Right renal cortex interstitium (tissue), 3 donors: ENCODE data around the gene FBXO21. TPM values are rescaled to one million over a fixed set of nuclear protein-coding genes. Genes with fewer than 3 reads are reported as not detected.
"Not testable (repeated sequence)": the region's sequence is repeated elsewhere in the genome, so short reads cannot be mapped to it uniquely, and the experiment has no call there.

ENCODE experiments used
- DNase-seq, 3 donors: peaks; one replicate each; pipeline ENCODE4 v3.0.0-alpha.2; 2013; ENCODE audit warnings: low read depth in 3 of 3, low spot score in 2 of 3
- polyA plus RNA-seq, 3 donors: library from polyadenylated mRNA; unstranded; fragments of 120-200 nt; gene quantifications; one replicate each; pipeline ENCODE4 v1.2.1, GENCODE V29; 2013; ENCODE audit not compliant: insufficient read length in 3 of 3

The FBXO21 gene
- polyA plus RNA-seq, 3 donors, result 60.4 to 62.6 (median 60.4) TPM

DNA sequence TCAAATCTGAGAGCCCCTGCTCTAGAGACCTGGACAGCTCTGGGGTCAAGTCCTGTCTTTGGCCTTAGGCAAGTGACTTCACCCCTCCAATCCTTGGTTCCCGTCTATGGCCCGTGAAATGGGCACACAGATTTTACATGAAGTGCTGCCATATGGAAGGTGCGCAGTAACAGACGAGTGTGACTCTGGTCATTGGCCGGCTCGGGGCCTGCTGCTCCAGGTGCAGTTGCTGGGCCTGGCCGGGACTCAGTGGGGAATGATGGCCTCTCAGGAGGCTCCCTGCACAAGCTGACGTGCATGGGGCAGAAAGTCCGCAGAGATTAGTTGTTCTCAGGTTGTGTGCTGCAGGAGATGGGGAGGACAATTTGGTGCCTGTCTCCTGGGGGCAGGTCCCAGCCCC is 77.0 kb downstream of the FBXO21 start:
- no peak for DNase-seq

DNA sequence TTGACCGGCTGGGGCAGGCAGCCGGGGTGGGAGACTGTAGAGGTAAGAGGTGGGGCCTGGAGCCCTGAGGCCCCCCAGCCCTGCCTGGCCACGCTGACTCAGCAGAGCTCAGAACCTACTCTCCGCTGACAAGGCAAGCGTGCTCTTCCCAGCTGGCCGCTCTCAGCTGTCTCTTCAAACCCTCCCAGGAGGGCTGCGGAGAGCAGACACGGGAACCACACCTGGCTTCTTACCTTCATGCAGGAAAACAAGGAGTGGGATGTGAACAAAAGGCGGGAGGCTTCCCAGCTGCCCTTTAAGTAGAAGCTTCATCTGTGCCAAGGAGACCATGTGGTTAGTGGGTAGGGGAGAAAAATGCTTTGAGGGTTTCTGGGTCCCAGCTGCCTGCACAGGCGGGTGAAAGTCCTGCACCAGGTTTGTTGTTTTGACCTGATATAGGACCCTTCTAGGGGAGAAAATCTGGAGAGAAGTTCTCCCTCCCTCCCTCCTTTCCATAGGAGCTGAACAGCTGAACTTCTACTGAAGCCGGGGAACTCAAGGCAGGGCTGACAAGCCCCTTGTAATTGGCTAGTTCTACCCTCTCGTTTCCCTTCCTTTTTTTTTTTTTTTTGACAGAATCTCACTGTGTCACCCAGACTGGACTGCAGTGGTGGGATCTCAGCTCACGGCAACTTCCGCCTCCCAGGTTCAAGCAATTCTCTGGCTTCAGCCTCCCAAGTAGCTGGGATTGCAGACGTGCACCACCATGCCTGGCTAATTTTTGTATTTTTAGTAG is 78.3 kb downstream of the FBXO21 start:
- DNase-seq, result no peak

DNA sequence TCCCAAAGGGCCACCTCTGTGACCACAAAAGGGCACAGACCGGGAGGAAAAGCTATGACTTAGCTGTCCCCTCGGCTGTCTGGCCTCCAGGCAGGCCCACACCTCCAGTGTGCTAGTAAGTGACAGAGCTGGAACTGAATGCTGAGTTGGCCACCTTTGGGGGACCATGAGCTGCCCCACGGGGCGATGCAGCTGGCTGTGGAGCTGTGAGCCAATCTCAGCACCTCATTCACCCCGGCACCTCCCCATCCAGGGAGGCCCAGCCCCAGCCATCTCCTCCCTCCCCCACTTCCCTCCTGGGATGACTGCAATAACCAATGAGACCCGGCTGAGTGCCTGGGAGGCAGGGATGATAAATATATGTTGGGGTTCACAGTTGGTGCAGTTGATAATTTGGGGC is 78.9 kb downstream of the FBXO21 start:
- DNase-seq, result no peak

DNA sequence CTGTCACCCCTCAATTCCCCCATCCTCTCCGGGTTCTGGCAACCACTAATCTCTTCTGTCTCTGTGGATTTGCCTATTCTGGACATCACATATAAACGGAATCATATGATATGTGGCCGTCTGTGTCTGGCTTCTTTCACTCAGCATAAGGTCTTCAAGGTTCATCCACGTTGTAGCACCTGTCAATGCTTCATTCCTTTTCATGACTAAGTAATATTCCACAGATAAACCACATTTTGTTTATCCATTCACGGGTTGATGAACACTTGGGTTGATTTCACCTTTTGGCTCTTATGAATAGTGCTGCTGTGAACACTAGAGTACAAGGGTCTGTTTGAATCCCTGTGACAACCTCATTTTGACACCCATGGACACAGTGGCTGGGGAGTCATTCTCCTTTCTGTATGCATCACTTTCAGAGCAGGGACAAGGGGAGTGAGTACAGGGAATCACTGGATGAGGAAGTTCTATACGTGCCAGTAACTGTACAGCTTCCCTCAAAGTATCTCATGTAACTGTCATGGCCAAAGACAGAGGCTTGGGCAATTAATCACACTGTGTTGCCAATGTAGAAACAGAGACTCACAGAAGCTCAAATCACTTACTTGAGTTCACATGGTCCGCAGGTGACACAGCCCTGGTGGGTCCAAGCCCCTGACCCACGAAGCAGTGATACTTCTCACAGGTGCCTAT is 80.2 kb downstream of the FBXO21 start:
- no peak for DNase-seq

DNA sequence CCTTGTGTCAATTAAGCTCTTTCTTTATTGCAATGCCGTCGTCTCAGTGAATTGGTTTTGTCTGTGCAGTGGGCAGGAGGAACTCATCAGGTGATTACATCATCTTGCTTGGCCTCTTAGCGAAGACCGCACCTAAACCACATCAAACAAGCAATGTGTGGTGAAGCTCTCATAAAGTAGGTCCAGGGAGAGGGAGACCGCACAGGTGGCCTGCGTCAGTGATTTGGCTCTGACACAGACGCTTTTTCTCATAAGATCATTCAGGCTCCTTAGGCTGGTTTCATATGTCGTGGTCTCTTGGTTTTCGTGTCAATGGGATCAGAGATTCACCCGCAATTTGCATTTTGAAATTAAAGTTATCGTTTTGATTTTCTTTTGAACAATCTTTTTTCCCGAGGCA is 84.4 kb downstream of the FBXO21 start:
- DNase-seq, result no peak

DNA sequence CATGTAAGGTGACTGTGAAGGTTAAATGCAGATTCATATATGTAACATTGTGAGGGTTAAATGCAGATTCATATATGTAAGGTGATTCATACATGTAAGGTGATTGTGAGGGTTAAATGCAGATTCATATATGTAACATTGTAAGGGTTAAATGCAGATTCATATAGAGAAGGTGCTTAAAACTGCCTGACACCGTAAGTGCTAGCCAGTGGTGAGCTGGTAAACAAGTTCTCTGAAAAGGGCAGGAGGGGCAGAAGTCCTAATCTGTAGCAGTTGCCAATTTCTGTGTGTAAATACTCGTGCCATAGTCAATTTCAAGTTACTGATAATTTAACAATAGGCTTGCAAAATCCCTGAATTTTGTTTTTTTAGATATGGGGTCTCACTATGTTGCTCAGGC is 86.3 kb downstream of the FBXO21 start:
- DNase-seq, result not testable (repeated sequence)

DNA sequence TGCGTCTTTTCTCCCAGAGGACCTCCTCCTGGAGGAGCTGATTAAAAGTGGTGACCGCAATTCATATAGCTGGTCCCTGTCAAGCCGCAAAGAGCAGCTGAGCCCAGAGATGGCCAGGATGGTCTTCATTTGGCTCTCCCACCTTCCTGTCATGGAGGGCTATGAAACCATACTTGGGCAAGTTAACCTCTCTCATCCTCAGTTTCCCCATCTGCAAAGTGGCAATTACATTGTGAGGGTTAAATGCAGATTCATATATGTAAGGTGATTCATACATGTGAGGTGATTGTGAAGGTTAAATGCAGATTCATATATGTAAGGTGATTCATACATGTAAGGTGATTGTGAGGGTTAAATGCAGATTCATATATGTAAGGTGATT is 87.5 kb downstream of the FBXO21 start:
- DNase-seq, result no peak

DNA sequence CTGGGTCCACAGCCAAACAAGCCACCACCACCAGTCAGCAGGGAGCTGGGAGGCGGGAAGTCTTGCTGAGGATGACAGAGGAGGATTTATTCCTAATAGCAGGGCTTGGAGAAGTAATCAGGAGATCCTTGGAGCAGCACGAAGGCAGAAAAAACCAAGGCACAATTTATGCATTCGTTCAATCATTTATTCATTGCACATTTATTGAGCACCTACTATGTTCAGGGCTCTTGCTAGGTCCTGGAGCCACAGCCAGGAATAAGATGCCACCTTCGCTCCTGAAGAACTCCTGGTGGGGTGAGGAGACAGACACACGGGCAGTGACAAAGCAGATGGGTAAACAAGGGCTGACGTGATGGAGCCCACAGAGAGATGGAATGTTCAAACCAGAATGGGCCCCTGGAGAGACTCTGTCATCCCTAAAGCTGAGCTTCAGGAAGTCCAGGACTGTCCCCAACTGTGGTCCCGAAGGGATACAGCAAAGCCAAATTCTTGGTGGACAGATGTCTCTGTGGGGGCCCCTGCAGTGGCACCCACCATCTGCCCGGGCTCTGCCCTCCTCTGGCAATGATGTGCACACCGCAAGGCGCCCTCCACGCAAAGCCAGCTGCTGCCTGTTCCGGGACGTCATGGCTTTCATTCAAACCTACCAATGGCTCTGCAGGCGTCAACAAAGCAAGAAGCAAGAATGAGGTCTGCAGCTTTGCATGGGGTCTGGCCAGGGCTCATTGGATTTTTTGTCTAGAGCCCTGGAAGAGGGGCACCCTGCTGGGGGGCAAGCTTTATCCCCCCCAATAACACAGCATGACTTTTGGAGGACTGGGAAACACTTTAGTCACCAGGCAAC is 88.1 kb downstream of the FBXO21 start:
- DNase-seq, result no peak

DNA sequence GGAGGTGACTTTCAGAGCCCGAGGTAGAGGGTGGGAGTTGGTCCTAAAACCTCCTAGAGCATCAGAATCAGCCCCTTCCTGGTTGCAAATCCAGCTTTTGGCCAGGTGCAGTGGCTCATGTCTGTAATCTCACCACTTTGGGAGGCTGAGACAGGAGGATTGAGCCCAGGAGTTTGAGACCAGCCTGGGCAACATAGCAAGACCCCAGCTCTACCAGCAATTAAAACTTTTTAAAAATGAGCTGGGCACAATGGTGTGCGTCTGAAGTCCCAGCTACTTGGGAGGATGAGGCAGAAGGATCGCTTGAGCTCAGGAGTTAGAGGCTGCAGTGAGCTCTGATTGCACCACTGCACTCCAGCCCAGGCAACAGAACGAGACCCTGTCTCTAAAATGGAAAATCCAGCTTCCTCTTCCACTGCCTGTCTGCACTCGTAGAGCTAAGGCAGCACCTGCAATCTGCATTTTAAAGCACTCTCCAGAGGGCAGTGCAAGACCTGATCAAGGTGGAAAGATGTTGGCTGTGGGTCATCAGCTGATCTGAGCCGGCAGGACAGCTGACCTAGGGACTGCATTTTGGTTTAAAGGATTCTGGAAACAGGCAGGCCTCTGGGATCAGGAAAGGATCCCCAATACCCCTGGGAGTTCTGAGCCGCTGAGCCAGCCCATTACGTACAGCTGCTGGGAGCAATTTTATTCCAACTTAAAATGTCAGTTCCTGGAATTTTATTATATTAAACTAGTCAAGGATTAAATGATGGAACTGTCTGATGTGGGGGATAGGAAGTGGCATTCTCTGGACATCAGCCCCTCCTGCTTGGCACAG is 89.2 kb downstream of the FBXO21 start:
- DNase-seq, result no peak

DNA sequence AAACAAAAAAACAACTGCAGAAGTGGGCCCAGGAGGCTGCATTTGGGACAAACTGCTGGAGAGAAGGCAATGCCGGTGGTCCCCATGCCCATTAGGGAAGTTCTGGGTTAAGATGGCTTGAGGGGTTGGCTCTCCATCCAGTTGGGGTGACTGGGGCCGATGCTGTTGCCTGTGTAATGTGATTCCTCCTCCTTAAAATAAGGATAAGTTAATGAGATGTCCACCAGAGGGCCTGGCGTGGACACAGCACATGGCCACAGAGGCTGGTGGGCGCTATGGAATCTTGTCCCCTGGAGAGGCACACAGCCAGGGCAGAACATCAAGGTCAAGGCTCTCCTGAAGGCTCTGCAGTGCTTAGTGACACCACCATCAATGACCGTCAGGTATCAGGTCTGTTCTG is 90.0 kb downstream of the FBXO21 start:
- no peak for DNase-seq

DNA sequence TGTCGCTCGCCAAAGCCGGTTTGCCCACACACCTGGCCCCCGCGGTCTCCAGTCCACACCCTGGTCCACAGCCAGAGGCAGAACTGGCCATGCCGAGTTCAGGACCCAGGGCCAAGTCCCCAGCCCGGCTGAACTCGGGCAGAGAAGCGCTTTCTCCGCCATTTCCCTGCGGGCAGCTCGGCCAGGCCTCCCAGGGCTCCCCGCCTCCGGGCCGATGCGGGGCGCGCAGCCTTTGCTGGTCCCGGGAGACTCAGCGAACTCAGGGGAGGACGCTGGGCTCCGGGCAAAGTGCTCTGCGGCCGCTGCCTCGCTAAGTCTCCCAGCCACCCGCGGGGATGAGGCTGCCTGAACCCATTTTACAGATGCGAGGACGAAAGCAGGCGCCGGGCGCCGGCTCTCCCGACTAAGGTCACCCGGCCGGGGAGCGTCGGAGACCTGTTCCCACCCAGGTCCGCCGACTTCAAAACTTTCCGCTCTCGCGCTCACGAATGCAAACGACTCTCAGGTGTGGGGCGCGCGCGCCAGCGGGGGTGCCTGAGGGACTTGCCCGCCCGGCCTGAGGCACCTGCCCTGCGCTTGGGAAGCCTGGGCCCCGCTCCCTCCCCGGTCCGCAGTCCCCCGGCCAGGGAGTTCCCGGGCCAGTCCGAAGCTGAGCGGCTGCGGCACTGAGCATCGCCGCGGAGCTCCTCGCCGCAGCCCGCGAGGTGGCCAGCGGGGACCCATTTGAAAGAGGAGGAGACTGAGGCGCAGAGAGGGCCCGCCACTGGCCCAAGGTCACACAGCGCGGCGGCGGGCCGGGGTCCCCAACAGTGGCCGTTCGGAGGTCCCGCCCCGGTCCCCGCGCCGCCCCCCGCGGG is 91.7 kb downstream of the FBXO21 start:
- no peak for DNase-seq

DNA sequence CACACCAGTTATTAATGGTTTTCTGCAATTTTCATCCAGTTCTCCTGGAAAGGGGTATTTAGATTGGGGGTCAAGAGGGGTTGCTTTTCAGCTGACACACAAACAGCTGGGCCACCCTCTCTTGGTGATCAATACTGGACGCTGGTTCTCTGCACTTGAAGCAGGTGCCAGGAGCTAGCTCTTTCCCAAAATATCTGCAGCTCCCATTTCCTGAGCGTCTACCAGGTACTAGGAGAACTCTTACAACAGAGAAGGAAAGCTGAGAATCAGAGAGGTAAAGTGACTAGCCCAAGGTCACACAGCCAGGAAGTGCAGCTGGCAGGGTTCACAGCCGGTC is 92.3 kb downstream of the FBXO21 start:
- DNase-seq, result no peak

DNA sequence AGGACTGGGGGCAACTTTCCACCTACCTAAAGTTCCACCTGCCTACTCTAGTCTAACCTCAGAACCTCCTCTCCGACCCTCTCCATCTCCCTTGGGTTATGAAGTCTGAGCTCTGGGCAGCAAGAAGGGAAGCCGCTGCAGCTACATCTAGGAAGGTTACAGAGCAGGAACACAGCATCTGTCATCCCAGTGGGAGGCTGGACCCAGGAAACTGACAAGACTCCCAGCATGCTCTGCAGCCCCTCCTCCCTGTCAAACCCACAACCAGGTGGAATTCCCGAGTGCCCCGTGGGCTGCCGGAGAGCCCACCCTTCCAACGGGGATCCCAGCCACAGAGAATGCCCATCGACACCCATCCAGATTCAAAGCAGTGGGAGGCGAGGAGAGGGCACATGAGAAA is 93.1 kb downstream of the FBXO21 start:
- DNase-seq, result no peak

DNA sequence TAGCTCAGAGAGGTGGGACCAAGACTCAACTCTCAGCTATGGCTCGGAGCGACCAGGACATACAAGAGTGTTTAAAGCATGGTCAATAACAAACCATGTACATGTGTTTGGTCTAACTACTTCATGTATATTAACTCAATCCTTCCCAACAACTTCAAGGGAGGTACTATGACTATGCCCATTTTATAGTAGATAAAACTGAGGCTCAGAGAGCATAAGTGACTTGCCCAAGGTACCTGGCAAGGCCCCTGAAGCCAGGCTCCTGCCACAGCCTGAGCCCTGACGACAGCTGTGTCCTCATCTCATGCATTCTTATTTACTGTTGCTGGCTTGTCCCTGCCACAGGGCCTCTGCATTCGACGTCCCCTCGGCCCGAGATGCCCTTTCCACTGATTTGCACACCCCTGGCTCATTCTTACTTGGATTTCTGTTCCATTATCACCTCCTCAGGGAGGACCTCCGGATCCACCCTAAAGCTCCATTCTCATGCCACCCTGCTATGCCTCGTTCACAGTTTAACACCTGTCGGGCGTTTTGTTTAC is 93.7 kb downstream of the FBXO21 start:
- no peak for DNase-seq

DNA sequence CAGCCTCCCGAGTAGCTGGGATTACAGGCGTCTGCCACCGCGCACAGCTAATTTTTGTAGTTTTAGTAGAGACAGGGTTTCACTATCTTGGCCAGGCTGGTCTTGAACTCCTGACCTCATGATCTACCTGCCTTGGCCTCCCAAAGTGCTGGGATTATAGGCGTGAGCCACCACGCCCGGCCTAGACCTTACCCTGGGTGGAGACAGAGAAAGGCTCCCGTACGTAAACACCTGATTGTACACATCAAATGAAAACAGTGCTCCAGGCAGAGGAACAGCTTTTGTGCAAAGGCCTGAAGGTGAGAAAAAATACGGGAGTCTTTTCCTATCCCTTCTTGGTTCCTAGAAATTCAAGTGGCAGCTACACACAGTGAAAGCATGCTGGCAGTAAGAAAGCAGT is 95.1 kb downstream of the FBXO21 start:
- DNase-seq, result not testable (repeated sequence)

DNA sequence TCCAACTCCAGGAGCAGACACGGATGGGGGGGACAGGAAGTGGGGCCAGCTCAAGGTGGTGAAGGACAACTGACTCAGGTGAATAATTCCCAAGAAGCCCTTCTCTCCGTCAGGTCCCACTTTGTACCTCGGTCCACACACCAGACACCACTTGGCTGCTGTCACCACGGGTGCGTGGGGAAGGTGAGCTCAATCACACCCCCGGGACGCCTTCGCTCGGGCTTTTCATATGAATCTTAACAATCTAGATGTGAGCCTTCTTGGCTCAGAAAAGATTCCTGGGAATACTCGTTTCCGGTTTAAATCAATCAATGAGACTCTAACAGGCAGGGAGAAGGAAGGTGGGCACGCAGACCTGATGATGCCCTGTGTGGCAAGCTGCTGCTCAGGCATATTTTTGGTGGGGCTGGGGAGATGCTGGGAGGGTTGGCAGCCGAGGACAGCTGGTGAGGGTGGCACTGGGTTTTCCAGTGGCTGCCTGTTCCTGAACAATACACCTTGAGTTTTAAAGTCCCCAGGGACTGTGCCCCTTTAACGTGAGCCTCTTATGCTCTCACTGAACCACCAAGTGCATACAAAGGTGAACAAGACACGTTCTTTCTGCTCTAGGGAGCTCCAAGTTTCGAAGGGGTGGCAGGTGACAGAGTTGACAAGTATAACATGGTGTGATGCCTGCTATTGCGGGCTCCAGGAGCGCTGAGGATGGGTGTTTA is 96.2 kb downstream of the FBXO21 start:
- DNase-seq, result no peak

DNA sequence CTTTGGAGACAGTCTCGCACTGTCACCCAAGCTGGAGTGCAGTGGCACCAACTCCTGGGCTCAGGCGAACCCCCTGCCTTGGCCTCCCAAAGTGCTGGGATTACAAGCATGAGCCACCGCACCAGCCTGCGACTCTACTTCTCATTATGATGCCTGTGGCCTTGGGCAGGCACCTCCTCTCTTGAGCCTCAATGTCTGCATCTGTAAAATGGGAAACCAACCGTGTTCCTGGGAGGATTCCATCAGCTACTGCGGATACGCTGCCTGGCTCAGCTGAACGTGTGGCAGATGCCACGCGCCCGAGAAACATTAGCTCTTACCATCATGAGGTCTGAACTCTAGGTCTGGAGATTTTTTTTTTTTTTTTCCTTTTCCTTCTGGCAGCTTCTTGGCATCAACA is 96.8 kb downstream of the FBXO21 start:
- no peak for DNase-seq

DNA sequence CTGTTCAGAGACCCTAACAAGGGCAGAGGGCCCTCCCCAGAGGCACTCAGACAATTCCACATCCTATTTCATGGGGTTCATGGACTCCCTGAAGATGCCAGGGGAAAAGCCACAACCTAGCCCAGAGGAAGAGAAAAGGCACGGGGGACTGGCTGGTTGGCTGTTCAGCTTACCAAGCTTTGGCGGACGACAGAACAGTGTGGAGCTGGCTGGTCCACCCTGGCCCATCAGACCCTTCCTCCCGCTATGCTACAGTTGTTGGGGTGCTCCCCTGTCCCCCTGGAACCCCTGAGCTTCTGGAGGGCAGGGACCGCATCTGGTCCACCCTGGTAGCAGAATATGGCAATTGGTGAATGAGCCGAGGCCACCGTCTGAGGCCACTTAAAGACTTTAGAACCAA is 97.4 kb downstream of the FBXO21 start:
- DNase-seq, result no peak

DNA sequence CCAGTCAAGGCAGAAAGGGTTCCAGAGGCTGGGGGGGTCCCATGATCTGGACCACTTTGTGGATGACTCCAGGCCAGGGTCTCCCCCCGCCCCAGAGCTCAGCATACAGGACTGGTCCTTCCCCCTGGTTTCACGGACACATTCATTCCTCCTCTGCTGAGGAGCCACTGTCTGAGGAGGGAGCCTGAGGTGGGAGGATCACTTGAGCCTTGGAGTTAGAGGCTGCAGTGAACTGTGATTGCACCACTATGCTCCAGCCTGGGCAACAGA is 97.8 kb downstream of the FBXO21 start:
- DNase-seq, result no peak
